Measurements from ENCODE around the gene GABBR1.

Gene GABBR1

GRCh38 chr6:29624520-29624961 is 8.4 kb downstream of the GABBR1 start:
- DNase-seq (ENCODE audit: low read depth in 4 of 4, low spot score in 1 of 4) = no peak

- no peak for DNase-seq (ENCODE audit: low read depth in 4 of 4, low spot score in 1 of 4)
Measured at GRCh38 chr6:29620630-29621029, 12.4 kb downstream of the GABBR1 start.

GRCh38 chr6:29619578-29620160 is 13.3 kb downstream of the GABBR1 start:
- DNase-seq (ENCODE audit: low read depth in 4 of 4, low spot score in 1 of 4) = no peak

GRCh38 chr6:29617782-29618554 is 15.0 kb downstream of the GABBR1 start:
- DNase-seq (ENCODE audit: low read depth in 4 of 4, low spot score in 1 of 4) = no peak

GRCh38 chr6:29611426-29611825 is 21.6 kb downstream of the GABBR1 start:
- no peak for DNase-seq (ENCODE audit: low read depth in 4 of 4, low spot score in 1 of 4)

GRCh38 chr6:29610540-29610939 is 22.4 kb downstream of the GABBR1 start:
- DNase-seq (ENCODE audit: low read depth in 4 of 4, low spot score in 1 of 4) = no peak

GRCh38 chr6:29608131-29608530 is 24.9 kb downstream of the GABBR1 start:
- DNase-seq (ENCODE audit: low read depth in 4 of 4, low spot score in 1 of 4) = no peak

- no peak for DNase-seq (ENCODE audit: low read depth in 4 of 4, low spot score in 1 of 4)
Measured at GRCh38 chr6:29603930-29604329, 29.1 kb downstream of the GABBR1 start.

GRCh38 chr6:29603456-29603855 is 29.5 kb downstream of the GABBR1 start:
- no peak for DNase-seq (ENCODE audit: low read depth in 4 of 4, low spot score in 1 of 4)

- no peak for DNase-seq (ENCODE audit: low read depth in 4 of 4, low spot score in 1 of 4)
Measured at GRCh38 chr6:29602564-29603361, 30.2 kb downstream of the GABBR1 start.

GRCh38 chr6:29598172-29598747 is 34.7 kb downstream of the GABBR1 start:
- no peak for DNase-seq (ENCODE audit: low read depth in 4 of 4, low spot score in 1 of 4)

GRCh38 chr6:29597184-29597583 is 35.8 kb downstream of the GABBR1 start:
- no peak for DNase-seq (ENCODE audit: low read depth in 4 of 4, low spot score in 1 of 4)

GRCh38 chr6:29596381-29596900 is 36.5 kb downstream of the GABBR1 start:
- no peak for DNase-seq (ENCODE audit: low read depth in 4 of 4, low spot score in 1 of 4)

- DNase-seq (ENCODE audit: low read depth in 4 of 4, low spot score in 1 of 4) = no peak
Measured at GRCh38 chr6:29593199-29593855, 39.7 kb downstream of the GABBR1 start.

- no peak for DNase-seq (ENCODE audit: low read depth in 4 of 4, low spot score in 1 of 4)
Measured at GRCh38 chr6:29591677-29592076, 41.3 kb downstream of the GABBR1 start.

- no peak for DNase-seq (ENCODE audit: low read depth in 4 of 4, low spot score in 1 of 4)
Measured at GRCh38 chr6:29590218-29590808, 42.7 kb downstream of the GABBR1 start.

GRCh38 chr6:29589423-29590048 is 43.4 kb downstream of the GABBR1 start:
- DNase-seq (ENCODE audit: low read depth in 4 of 4, low spot score in 1 of 4) = peak in 3 of 4 experiments; percentile 14 to 44 (median 19)

- DNase-seq (ENCODE audit: low read depth in 4 of 4, low spot score in 1 of 4) = no peak
Measured at GRCh38 chr6:29584821-29585220, 48.2 kb downstream of the GABBR1 start, which contains the start of gene OR2H2. Gene OR2H2, plus strand, starts transcription at chr6:29585121. Its CDS starts 2,824 bp downstream, at chr6:29587945.

- DNase-seq (ENCODE audit: low read depth in 4 of 4, low spot score in 1 of 4) = no peak
Measured at GRCh38 chr6:29577544-29577943, 55.4 kb downstream of the GABBR1 start.

GRCh38 chr6:29576056-29576455 is 56.9 kb downstream of the GABBR1 start:
- DNase-seq (ENCODE audit: low read depth in 4 of 4, low spot score in 1 of 4) = no peak

Data from stimulated activated CD4-positive, alpha-beta T cell treated with anti-CD3 and anti-CD28 coated beads, Interleukin-1b, Interleukin-23, amount 100 ng/mL, for 24 hours (primary cell).